ENCODE results near the gene RFX1. TPM values are rescaled to one million over a fixed set of nuclear protein-coding genes. Genes with fewer than 3 reads are reported as not detected.

Gene RFX1
- polyA plus RNA-seq, 1 donor from 2014 or later, result 2.2 TPM

GRCh38 chr19:13969897-13970296 is 36.2 kb downstream of the RFX1 start:
- no peak overlapping the region for H3K4me2 ChIP-seq (ENCODE audit: low read length)
- no peaks in the 10 kb centered on the region for H3K9me2 ChIP-seq (ENCODE audit: insufficient read depth, low read length)
- no peak overlapping the region for H2AFZ ChIP-seq (ENCODE audit: low read depth, low read length)
- no peaks in the 10 kb centered on the region for H3K36me3 ChIP-seq (ENCODE audit: insufficient read depth, low read length)
- H4K20me1 ChIP-seq (ENCODE audit: insufficient read depth), result no peaks in the 10 kb centered on the region
- H3K9ac ChIP-seq (ENCODE audit: low read length), result no peak overlapping the region
- no peak overlapping the region for H3K27ac ChIP-seq (ENCODE audit: low read length)
- H3F3A ChIP-seq (ENCODE audit: insufficient read depth, low read length, poor library complexity, severe bottlenecking), result no peaks in the 10 kb centered on the region
- no peaks in the 10 kb centered on the region for H3K9me3 ChIP-seq (ENCODE audit: low read length)
- TF ChIP-seq MXI1 (conservative IDR thresholded peaks at IDR 0.05; ENCODE audit: poor library complexity, severe bottlenecking), result no peak
- no peak for TF ChIP-seq RAD21 (conservative IDR thresholded peaks at IDR 0.05)
- TF ChIP-seq, protein P1, sequence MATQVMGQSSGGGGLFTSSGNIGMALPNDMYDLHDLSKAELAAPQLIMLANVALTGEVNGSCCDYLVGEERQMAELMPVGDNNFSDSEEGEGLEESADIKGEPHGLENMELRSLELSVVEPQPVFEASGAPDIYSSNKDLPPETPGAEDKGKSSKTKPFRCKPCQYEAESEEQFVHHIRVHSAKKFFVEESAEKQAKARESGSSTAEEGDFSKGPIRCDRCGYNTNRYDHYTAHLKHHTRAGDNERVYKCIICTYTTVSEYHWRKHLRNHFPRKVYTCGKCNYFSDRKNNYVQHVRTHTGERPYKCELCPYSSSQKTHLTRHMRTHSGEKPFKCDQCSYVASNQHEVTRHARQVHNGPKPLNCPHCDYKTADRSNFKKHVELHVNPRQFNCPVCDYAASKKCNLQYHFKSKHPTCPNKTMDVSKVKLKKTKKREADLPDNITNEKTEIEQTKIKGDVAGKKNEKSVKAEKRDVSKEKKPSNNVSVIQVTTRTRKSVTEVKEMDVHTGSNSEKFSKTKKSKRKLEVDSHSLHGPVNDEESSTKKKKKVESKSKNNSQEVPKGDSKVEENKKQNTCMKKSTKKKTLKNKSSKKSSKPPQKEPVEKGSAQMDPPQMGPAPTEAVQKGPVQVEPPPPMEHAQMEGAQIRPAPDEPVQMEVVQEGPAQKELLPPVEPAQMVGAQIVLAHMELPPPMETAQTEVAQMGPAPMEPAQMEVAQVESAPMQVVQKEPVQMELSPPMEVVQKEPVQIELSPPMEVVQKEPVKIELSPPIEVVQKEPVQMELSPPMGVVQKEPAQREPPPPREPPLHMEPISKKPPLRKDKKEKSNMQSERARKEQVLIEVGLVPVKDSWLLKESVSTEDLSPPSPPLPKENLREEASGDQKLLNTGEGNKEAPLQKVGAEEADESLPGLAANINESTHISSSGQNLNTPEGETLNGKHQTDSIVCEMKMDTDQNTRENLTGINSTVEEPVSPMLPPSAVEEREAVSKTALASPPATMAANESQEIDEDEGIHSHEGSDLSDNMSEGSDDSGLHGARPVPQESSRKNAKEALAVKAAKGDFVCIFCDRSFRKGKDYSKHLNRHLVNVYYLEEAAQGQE (IDR thresholded peaks at IDR 0.05; ENCODE audit: borderline replicate concordance), result no peak
- no peak for TF ChIP-seq EZH2 (IDR thresholded peaks at IDR 0.05; ENCODE audit: borderline replicate concordance, insufficient read depth, low read length, poor library complexity, severe bottlenecking)
- no peak for TF ChIP-seq SMC3 (conservative IDR thresholded peaks at IDR 0.05; ENCODE audit: poor library complexity)
- TF ChIP-seq, protein P2, sequence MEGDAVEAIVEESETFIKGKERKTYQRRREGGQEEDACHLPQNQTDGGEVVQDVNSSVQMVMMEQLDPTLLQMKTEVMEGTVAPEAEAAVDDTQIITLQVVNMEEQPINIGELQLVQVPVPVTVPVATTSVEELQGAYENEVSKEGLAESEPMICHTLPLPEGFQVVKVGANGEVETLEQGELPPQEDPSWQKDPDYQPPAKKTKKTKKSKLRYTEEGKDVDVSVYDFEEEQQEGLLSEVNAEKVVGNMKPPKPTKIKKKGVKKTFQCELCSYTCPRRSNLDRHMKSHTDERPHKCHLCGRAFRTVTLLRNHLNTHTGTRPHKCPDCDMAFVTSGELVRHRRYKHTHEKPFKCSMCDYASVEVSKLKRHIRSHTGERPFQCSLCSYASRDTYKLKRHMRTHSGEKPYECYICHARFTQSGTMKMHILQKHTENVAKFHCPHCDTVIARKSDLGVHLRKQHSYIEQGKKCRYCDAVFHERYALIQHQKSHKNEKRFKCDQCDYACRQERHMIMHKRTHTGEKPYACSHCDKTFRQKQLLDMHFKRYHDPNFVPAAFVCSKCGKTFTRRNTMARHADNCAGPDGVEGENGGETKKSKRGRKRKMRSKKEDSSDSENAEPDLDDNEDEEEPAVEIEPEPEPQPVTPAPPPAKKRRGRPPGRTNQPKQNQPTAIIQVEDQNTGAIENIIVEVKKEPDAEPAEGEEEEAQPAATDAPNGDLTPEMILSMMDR (IDR thresholded peaks at IDR 0.05; ENCODE audit: poor library complexity, severe bottlenecking), result no peak
- TF ChIP-seq TAF1 (IDR thresholded peaks at IDR 0.05; ENCODE audit: low read depth), result no peak
- TF ChIP-seq EP300 (conservative IDR thresholded peaks at IDR 0.05; ENCODE audit: poor library complexity, severe bottlenecking), result no peak
- TF ChIP-seq POLR2AphosphoS5 (IDR thresholded peaks at IDR 0.05), result no peak
- no peaks in the 10 kb centered on the region for H3K27me3 ChIP-seq (ENCODE audit: insufficient read depth, low read depth, low read length)
- no peak overlapping the region for H3K4me3 ChIP-seq (ENCODE audit: low read length)
- no peaks in the 10 kb centered on the region for H3K79me2 ChIP-seq (replicated peaks; ENCODE audit: insufficient read depth, low read length)

DNA sequence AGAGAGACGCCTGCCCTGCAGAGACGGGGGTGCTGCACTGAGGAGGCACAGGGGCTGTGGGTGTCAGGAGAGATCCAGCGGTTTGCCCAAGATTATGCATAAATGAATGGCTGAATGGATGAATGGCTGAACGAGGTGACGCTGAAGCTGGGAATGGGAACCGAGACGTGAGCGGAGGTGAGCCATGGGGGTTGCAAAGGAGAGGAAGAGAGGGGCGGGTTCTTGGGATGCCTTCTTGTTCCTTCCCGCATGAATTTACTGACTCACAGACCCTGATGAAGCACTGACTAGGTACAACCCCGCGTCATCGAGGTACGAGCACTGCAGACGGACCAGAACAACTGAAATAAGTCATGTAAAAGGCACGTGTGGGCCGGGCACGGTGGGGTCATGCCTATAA is 37.1 kb downstream of the RFX1 start:
- H3K4me2 ChIP-seq (ENCODE audit: low read length), result no peak overlapping the region
- H3K9me2 ChIP-seq (ENCODE audit: insufficient read depth, low read length), result no peaks in the 10 kb centered on the region
- TF ChIP-seq POLR2AphosphoS5 (IDR thresholded peaks at IDR 0.05), result no peak
- H3K27me3 ChIP-seq (ENCODE audit: insufficient read depth, low read depth, low read length), result no peaks in the 10 kb centered on the region
- H4K20me1 ChIP-seq (ENCODE audit: insufficient read depth), result no peaks in the 10 kb centered on the region
- no peaks in the 10 kb centered on the region for H3K79me2 ChIP-seq (replicated peaks; ENCODE audit: insufficient read depth, low read length)
- H2AFZ ChIP-seq (ENCODE audit: low read depth, low read length), result no peak overlapping the region
- no peaks in the 10 kb centered on the region for H3F3A ChIP-seq (ENCODE audit: insufficient read depth, low read length, poor library complexity, severe bottlenecking)
- no peak overlapping the region for H3K27ac ChIP-seq (ENCODE audit: low read length)
- H3K9me3 ChIP-seq (ENCODE audit: low read length), result no peaks in the 10 kb centered on the region
- no peak overlapping the region for H3K4me3 ChIP-seq (ENCODE audit: low read length)
- H3K9ac ChIP-seq (ENCODE audit: low read length), result no peak overlapping the region
- no peaks in the 10 kb centered on the region for H3K36me3 ChIP-seq (ENCODE audit: insufficient read depth, low read length)

DNA sequence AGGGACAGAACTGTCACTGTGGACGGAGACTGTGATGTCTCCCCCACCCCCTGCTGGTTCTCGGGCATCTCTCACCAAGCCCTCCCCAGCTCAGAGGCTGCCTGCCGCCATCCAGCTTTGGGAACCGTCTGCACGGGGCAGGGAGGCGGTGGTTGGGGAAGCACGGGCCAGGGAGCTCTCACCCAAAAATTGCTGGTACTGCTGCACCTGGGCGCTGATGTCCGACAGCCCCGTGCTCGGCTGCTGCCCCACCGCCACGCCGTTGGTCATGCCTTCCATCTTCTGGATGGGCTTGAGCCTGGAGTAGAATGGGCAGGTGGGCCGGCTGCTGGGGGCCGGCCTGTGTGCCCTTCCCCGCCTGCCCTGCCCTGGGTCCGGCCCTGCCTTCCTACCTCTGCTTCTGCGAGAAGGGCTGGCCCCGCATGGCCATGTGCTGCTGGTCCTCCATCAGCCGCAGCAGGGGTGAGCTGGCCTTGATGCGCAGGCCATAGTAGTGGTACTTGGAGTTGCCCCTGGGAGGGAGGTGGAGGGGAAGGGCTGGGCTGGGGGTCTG is 37.7 kb downstream of the RFX1 start:
- Histone ChIP-seq H3K79me2 (replicated peaks; ENCODE audit: insufficient read depth, low read length) (no peaks in the 10 kb centered on the region), H2AFZ (ENCODE audit: low read depth, low read length) (no peak overlapping the region), H3K9me2 (ENCODE audit: insufficient read depth, low read length) (no peaks in the 10 kb centered on the region), H3F3A (ENCODE audit: insufficient read depth, low read length, poor library complexity, severe bottlenecking) (no peaks in the 10 kb centered on the region), H3K27me3 (ENCODE audit: insufficient read depth, low read depth, low read length) (no peaks in the 10 kb centered on the region), H3K4me3 (ENCODE audit: low read length) (no peak overlapping the region), H3K9me3 (ENCODE audit: low read length) (no peaks in the 10 kb centered on the region), H3K36me3 (ENCODE audit: insufficient read depth, low read length) (no peaks in the 10 kb centered on the region), H3K9ac (ENCODE audit: low read length) (no peak overlapping the region), H3K27ac (ENCODE audit: low read length) (no peak overlapping the region), H4K20me1 (ENCODE audit: insufficient read depth) (no peaks in the 10 kb centered on the region), H3K4me2 (ENCODE audit: low read length) (no peak overlapping the region)
- TF ChIP-seq, protein P2 (IDR thresholded peaks at IDR 0.05; ENCODE audit: poor library complexity, severe bottlenecking), result no peak
- TF ChIP-seq TAF1 (IDR thresholded peaks at IDR 0.05; ENCODE audit: low read depth), result no peak
- TF ChIP-seq EP300 (conservative IDR thresholded peaks at IDR 0.05; ENCODE audit: poor library complexity, severe bottlenecking), result no peak
- TF ChIP-seq, protein P1 (IDR thresholded peaks at IDR 0.05; ENCODE audit: borderline replicate concordance), result no peak
- TF ChIP-seq POLR2AphosphoS5 (IDR thresholded peaks at IDR 0.05), result no peak
- TF ChIP-seq RAD21 (conservative IDR thresholded peaks at IDR 0.05), result no peak
- no peak for TF ChIP-seq MXI1 (conservative IDR thresholded peaks at IDR 0.05; ENCODE audit: poor library complexity, severe bottlenecking)
- no peak for TF ChIP-seq SMC3 (conservative IDR thresholded peaks at IDR 0.05; ENCODE audit: poor library complexity)
- no peak for TF ChIP-seq EZH2 (IDR thresholded peaks at IDR 0.05; ENCODE audit: borderline replicate concordance, insufficient read depth, low read length, poor library complexity, severe bottlenecking)

Measured in neural cell (in vitro differentiated cells).